GM19239 (cell line): Measurements from ENCODE around the gene ITGA3.
"Not testable (repeated sequence)": the region's sequence is repeated elsewhere in the genome, so short reads cannot be mapped to it uniquely, and the experiment has no call there.

Experiments
- DNase-seq: peaks from one replicate; pipeline ENCODE4 v3.0.0; 2011; ENCODE audit warnings: low spot score; ENCODE audit not compliant: insufficient read length
- FAIRE-seq: peaks from 2 replicates; lab custom pipeline; 2011; peaks lifted over from hg19 to GRCh38; lab: Jason Lieb, UNC

Gene ITGA3

DNA sequence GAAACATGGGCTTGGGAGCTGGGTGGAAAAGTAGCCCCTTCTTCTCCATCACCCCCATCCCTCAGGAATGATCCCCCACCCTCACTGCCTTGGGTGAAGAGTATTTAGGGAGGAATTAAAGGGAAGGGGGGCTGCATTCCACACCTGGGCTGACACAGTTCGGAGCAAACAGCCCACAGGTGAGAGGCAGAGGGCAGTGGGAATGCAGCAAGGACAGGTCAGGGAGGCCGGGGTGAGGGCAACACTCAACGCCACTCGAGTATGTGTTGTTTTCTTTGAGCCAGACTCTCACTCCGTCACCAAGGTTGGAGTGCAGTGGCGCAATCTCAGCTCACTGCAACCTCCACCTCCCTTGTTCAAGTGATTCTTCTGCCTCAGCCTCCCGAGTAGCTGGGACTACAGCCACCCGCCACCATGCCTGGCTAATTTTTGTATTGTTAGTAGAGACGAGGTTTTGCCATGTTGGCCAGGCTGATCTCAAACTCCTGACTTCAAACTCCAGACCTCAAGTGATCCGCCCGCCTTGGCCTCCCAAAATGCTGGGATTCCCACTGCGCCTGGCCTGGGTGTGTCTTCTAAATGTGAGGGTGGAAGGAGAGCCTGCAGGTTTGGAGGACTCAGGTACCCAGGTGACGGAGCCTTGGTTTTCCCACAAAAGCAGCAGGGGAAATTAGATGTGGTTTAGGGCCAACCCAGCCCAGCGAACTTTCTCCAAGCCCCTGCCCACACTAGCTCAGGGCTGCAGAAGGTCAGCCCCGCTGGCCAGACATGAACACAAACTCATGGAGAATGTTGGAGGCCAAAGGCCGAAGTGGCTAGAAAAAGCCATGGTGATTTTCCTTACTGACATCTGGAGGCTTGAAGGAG lies 21.2 kb upstream of the ITGA3 start:
- FAIRE-seq, result no peak

DNA sequence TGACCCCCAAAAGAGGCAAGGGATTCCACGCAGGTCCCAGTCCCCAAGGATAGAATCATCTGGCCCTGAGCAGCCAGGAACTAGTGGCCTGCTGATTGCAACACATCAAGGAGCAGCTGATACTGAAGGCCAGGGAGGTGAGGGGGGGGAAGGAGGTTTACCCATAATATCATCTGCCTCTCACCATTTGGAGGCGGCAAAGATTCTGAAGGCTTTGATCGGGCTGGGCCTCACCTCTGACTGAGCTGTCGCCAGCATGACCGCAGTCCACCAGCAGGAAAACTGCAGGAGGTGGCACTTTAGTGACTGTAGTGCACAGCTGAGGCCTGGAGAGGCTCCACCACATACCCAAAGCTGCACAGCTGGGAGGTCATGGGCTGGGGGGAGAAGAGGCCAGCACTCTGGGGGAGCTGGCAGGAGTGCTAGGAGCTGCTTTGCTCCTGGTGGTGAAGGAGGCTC lies 20.5 kb upstream of the ITGA3 start:
- FAIRE-seq (no peak), DNase-seq (no peak)

More for the DNA sequence above, 21.2 kb upstream of the ITGA3 start:
- no peak for DNase-seq

DNA sequence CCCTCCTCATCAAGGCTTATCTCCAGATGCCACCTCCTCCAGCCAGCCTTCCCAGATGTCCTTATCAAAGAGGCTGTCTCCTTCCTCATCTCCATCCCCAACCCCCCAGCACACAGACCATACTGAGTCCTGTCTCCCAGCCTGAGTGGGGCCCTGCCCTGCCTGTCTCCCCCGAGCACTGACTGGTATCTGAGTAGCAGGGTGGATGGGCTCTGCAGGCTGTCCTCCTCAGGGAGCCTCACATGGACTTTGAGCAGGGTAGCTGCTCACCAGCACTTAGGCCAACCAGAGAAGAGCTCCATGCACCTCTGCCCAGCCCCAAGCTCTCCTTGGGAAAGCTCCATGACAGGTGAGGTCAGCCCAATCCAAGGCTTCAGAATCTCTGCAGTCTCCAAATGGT lies 20.0 kb upstream of the ITGA3 start:
- no peak for FAIRE-seq

DNA sequence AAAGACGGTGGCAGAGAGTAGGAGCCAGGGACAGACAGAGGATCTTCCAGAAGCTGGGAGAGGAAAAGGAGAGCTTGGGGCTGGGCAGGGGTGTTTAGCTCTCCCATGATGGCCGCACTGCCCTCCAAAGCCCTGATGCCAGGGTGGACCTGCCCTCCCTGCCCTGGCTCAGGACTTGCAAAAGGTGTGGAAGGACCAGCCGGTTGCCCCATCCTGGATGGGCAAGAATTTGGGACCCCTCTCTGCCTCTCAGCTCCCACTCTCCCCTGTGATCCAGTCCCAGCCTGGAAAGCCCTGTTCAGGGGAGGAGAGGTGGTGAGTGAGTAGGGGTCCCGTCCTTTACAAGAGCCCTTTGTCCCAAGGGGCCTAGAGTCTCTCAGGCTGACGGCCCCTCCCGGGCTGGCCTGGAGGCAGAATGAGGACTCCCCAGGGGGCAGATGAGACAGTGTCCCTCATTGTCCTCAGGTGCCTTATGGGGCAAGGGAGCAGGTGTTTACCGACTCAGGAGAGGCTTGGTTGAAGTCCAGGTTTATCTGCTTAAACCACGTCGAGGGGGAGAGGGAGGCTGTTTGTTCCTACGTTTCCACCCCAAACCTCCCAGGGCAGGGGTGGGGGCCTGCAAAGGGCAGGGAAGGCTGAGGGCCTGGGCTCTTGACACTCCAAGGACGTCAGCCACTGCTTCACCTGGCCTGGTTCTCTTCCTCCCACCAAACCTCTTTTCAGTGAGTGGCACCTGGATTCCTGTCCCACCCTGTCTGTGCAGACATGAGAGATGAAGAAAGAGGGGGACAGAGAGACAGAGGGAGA lies 19.3 kb upstream of the ITGA3 start:
- FAIRE-seq, result no peak
- DNase-seq, result no peak

More for the DNA sequence above, 20.0 kb upstream of the ITGA3 start:
- DNase-seq, result no peak

DNA sequence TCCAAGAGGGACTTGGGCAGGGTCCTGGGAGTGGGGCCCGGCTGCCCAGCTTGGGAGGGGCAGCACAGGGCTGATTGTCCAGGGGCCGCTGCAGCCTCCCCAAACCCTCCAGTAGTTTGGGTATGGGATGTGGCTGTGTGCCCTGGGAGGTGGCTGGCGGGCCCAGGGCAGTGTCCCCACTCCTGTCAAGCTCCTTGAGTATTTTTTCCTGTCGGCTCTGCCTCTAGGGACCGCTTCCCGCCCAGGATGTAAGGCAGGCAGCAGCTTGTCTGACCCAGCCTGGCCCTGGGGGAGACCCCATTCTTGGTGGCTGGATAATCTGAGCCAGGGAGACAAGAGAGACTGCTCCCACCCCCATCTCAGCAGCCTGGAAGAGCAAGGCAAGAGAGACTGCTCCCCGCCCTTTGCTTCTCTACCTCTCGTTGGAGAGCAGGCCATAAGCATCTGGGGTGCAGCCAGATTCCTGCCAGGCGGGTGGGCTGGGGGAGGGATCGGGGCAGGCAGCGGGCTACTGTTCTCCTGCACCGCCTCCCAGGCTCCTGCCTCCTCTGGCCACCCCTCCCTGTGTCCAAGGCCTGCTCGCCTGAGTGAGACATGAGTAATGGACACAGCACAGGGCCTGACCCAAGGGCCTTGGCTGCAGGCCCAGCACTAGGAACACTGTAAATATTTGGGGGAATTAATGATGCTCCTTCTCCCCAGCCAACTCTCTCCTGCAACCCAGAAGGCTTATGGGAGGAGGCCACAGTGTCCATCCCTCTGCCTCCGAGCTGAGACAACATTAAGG lies 18.4 kb upstream of the ITGA3 start:
- DNase-seq (no peak), FAIRE-seq (no peak)

DNA sequence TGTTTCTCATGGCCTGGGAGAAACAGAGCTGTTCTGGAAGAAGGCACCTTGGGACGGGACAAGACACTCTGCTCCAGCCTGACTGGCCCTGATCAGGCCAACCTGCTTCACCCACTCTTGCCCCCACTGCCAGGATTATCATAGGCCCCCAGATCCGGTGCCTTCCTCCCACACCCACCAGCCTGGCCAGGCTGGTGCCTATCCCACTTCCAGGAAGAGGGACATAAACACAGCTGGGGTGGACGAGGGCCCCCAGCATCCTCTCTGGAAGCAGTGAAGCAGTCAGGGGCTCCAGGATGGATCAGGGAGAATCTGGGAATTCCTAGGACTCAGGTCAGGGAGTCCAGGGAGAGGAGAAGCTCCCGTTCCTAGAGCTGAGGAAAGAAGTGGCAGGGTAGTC lies 16.9 kb upstream of the ITGA3 start:
- DNase-seq (no peak), FAIRE-seq (no peak)

DNA sequence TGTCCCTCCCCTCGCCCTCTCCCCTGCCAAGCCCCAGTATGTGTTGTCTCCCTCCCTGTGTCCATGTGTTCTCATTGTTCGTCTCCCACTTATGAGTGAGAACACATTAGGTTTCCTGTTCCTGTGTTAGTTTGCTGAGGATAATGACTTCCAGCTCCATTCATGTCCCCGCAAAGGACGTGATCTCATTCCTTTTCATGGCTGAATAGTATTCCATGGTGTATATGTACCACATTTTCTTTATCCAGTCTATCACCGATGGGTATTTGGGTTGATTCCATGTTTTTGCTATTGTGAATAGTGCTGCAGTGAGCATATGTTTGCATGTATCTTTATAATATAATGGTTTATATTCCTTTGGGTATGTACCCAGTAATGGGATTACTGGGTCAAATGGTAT lies 15.4 kb upstream of the ITGA3 start:
- DNase-seq, FAIRE-seq: not testable (repeated sequence)

DNA sequence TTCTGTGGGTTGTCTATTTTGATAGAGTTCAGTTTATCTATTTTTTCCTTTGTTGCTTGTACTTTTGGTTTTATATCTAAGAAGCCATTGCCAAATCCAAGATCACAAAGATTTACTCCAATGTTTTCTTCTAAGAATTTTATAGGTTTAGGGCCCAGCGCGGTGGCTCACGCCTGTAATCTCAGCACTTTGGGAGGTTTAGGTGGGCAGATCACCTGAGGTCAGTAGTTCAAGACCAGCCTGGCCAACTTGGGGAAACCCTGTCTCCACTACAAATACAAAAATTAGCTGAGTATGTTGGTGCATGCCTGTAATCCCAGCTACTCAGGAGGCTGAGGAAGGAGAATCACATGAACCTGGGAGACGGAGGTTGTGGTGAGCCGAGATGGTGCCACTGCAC lies 13.7 kb upstream of the ITGA3 start:
- DNase-seq, result no peak
- no peak for FAIRE-seq

DNA sequence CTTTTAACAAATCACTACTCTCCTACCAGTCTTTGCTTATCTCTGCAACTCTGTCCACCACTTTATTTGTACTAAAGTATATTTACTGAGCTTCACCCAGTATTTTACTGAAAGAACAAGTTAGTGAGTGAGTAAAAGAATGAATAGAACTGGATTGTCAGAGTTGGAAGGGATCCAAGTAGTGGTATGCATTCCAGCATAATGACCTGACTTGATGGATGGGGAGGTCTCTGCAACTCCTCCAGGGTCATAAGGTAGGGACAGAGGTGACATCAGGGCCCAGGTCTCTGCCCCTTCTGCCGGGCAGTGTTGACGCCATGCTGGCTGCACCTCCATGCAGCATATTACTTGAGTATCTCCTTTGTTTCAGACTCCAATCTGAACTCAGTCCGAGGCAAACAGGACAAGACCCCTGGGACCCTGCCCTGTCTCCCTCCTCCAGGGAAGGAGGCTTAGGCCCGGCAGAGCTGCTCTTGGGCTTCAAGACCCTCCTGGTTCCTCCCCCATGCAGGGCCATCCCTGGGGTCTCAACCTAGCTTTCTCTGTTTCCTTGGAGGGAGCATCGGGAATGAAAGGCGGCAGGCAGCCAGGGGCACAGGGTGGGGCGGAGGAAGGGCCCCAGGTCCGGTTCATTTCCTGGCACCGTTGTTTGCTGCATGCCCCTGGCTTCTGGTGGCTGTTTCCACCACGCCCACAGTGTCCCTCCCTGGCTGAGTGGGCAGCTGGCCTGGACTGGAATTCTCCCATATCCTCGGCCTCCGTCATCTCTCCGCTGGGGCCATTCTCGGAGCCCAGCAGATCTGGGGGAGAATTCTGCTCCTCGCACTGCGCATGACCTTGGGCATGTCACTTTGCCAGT lies 12.4 kb upstream of the ITGA3 start:
- DNase-seq, result no peak
- FAIRE-seq, result no peak

DNA sequence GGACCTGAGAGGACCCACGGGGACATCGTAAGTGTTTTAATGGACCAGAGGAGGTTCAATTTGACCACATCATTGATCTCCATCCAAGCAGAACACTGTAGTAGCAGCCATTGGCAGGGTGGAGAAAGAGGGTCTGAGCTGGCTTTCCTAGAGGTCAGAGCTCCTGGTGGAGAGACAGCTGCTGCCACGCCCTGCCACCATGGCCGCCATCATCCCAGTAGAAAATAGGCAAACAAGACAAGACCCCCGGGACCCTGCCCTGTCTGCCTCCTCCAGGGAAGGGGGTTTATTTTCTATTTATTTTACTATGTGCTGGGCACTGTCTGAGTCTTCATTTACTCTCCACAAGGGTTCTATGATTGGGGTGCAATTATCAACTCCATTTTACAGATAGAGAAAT lies 11.4 kb upstream of the ITGA3 start:
- FAIRE-seq (no peak), DNase-seq (no peak)

DNA sequence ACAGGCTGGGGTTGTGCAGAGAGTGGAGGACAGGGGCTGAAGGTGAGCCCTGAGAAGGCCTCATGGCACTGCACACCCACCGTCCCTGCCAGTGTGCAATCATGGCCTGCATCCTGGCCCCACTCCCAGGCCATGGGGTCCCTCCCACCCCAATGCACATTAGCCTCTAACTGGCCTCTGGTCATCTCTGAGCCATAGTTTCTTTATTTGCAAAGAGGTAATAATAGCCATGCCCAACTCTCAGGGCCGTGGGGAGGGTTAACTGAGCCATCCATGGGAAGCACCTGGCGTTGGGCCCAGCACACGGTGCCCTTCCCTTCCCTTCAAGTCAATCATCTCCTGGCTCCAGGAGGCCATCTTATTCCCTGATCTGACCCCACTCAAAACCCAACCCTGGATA lies 10.8 kb upstream of the ITGA3 start:
- DNase-seq (no peak), FAIRE-seq (no peak)

DNA sequence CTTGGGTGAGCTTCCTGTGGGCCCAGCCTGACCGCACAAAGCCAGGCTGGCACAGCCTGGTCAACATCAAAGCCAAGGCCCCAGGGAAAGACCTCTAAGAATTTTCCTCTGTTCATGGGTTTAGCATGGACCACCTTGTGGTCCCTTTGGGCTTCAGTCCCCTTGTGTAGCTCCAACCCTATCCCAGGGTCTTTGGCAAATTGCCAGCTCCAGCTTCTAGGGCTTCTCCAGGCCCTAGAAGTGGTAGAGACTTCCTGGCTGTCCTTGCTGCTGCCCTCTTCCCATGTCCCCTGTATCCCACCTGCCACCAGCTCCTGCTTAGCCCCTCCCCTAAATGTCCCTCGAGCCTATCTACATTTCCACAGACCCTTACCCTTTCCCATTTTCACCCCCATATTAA lies 9.7 kb upstream of the ITGA3 start:
- FAIRE-seq, result no peak
- no peak for DNase-seq

DNA sequence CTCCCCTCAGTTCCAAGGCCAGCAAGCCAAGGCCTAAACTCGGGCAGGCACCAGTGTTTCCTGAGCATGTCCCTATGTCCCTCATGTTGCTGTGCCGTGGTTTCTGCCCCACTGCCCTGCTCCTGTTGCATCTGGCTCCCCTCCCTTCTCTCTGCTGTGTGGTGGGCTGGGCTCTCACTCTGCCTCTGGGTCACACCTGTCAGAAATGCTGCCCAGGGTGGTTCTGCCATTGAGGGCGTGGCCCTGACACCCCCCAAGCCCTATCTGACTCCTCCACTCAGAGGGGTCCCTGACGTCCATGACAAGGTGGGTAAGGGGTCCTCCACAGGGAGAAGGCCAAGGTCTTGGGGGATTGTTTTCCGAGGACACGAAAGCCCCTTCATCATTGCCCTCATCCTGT lies 9.2 kb upstream of the ITGA3 start:
- no peak for DNase-seq
- FAIRE-seq, result no peak

DNA sequence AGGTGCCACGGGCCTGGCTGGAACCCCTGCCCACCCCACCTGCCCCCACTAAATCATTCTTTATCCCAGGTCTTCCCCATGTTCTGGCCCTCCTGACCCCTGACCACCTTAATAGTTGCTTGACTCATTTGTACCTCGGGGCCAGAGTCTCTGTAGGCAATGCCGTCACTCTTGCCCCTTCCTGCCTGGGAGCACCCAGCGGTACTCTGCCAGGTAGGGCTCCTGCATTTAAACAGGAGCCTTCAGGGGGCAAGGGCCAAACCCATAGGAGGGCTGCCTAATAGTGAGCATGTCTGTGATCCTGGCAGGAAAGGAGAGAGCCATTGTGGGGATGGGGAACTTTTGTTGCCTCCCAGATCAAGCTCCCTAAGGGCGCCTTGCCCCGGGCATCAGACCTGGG lies 8.8 kb upstream of the ITGA3 start:
- no peak for DNase-seq
- no peak for FAIRE-seq

DNA sequence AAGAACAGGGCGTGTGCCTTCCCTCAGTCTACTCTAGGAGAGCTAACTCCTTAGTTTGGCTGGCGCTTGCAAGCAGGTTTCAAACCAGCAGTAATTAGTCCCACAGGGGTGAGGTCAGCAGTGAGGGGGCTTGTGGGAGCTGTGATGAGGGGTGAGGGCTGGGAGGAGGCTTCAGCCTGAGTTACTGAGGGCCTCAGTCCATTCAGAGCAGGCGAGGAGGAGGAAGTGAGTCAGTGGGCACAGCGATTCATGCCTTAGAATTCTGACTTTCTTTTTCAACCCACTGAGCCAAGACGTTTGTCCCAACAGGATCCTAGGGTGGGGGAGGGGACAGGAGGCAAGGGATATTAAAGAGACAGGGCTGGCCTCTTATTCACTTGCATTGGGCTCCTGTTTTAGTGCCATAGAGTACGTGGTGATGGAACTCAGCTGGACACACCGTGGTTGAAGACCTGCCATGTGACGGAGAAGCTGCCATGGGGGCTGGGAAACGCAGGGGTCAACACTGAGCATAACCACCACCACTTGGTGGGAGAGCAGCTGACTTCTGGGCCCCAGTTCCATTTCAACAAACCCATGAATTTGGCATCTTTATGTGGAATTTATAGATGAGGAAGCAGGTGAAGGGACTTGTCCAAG lies 8.3 kb upstream of the ITGA3 start:
- FAIRE-seq (no peak), DNase-seq (no peak)

DNA sequence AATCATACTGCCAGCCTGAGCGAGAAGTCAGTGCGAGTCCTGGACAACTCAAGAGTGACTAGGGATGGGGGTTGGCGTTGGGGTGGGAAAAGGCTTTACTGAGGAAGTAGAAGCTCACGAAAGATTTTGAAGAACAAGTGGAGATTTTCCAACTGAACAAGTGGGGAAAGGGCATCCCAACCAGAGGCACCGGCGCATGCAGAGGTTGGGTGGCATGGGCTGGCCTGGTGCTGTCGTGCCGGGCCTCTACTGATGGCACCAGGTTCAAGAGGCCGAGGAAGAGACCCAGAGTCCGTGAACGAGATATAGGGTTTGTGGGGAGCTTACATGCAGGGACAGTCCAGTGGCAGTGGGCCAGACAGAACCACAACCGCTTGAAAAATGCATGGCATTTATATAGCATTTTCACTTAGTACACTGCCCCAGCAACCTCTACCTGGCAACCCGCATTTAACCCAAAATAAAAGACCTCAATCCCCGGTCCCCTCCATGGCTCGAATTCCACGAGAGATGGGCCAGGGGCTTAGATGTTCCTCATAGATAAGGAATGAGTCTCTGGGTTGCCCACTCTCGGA lies 7.7 kb upstream of the ITGA3 start:
- DNase-seq (no peak), FAIRE-seq (no peak)

DNA sequence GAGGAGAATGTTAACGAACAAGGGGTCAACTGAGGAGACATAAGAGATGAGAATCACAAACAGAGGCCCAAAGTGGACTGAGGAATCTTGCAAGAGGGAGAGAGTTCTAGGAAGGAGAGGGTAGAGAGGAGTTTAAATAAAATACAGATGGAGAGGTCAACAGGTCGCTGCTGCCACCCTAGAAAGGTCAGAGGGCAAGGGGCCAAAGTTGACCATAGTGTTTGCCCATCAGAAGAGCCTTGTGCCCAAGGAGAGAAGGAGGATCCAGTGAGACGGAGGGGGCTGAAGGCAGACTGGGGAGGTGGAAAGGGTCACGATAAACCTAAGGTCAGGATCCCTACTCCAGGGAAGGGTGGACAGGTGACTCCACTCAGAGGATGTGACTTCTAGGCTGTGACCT lies 6.9 kb upstream of the ITGA3 start:
- FAIRE-seq (no peak), DNase-seq (no peak)

DNA sequence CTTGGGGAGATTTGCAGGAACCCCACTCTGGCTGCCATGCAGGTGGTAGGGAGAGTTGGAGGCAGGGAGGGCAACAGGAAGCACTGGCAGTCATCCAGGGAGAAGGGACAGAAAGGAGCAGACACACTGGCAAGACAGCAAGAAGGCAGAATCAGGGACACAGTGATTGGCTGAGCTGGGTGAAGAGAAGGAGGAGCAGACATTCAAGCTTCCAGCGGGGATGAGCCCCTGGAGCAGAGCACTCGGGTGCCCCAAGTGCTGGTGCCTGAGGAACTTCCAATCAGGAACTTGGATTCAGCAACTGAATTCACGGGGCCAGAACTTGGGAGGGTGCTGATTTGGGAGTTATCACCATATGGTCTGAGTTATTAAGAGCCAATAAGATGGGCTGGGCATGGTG lies 6.3 kb upstream of the ITGA3 start:
- no peak for FAIRE-seq
- no peak for DNase-seq

DNA sequence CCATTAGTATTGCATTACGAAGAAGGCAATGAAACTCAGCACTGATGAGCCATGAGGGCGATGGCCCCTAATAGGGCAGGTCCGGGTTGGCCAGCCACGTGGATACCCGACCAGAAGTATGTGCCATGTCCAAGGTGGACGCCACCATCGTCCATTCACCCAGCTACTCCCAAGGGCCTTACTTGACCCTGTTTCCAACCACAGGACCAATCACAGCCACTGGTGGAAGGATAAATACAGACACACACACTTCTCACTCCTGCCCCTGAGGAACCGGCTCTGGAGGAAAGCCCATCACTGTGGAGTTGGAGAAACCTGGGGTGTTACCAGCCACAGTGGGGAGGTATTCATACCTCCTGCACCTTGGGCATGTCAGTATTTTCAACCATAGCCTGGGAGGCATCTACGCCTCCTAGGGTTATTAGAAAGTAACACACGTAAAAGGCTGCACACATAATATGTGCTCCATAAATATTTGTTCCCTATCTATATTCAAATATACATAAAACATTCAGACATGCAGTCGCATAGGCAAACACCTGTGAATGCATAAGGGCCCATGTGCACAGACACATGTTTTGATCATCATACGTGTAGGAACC lies 5.4 kb upstream of the ITGA3 start:
- DNase-seq (no peak), FAIRE-seq (no peak)
